HK-2 (cell line): ENCODE results near the gene DDC.

ENCODE experiments used
- DNase-seq: peaks from one replicate; pipeline ENCODE4 v3.0.0-alpha.2; 2018; ENCODE audit not compliant: unreplicated experiment

Gene DDC

GRCh38 chr7:50564640-50565558, at the start of gene DDC:
TSS of gene DDC (minus strand) at chr7:50565405. CDS start at chr7:50544085, 21,320 bp downstream.
- DNase-seq, result no peak

- DNase-seq, result no peak
Observed at GRCh38 chr7:50613473-50613872, 48.3 kb upstream of the DDC start.

GRCh38 chr7:50612704-50613103, 47.5 kb upstream of the DDC start:
- DNase-seq, result no peak

DNA sequence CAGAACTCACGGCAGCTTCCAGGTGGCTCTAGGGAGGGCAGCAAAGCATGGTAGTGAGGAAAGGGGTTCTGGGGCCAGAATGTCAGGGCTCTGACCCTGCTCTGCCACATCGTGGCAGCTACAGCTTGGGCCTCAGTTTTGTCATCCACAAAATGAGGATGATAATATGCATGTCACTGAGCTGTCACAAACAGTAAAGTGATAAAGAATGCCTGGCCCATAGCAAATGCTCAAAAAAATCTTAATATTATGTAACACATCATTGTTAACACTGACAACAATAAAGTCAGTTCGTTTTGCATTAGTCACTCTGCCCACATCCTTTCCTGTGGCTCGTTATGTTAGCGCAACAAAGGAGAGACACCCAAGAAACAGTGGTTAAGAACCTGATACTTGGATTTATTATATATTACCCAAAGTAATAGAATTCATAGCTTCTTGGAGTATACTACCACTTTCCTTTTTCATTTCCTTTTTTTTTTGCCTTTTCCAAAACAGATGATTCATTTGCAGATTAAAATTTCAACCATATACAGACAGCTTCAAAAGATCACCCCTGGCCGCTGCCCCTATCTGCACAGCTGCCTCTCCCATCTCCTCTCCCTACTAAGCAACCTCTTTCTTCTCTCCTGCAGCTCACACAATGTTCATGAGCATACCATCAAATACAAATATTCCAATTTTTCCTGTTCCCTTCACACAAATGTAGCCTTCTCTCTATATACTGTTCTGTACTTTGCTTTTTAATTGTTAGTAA, 45.5 kb upstream of the DDC start:
- DNase-seq, result no peak

DNA sequence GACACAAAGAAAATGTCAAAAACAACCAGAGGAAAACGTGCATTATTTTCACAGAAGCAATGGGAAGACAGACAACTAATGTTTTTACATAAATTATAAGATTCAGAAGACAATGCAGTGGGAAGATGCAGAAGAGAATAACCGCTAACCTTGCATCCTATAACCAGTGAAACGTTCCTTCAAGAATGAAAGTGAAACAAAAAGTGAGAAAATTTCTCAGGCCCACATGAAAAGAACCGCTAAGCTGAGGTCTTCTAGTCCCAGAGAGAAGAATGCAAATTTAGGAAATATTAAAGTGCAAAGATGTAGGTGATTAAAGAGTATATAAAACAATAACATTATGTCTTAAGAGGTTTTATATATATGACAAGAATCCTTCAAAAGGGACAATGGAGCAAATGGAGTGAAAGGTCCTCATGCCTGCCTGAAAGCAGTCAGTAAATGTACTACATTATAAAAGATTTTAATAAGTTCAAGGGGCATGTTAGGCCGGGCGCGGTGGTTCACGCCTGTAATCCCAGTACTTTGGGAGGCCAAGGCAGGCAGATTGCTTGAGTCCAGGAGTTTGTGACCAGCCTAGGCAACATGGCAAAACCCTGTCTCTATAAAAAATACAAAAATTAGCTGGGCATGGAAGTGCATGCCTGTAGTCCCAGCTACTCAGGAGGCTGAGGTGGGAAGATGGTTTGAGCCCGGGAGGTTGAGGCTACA, 43.1 kb upstream of the DDC start:
- no peak for DNase-seq

DNA sequence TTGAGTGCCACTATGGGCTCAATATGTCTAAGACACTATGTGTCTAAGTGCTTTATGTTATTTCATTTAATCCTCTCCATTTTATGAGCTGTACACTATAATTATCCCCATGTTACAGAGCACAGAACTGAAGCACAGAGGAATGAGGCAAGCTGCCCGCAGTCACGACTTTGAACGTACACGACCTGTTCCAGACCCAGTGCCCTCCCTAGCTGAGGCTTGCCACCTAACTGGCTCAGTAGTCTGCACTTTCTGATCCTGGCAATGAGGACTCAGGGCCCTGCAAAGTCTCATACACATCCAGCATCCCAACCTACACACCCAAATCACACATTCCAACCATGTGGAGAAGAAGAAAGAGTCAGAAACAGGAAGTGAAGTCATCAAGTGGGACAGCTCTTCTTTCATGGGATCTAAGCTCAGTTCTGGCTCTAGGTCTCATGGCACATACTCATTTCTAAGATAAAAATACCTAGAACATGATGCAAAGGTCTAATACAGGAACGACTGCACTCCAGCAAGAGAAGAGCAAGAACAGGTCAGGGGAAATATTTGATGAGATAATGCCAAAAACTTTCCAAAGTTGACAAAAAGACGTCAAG, 42.4 kb upstream of the DDC start:
- DNase-seq, result no peak

DNA sequence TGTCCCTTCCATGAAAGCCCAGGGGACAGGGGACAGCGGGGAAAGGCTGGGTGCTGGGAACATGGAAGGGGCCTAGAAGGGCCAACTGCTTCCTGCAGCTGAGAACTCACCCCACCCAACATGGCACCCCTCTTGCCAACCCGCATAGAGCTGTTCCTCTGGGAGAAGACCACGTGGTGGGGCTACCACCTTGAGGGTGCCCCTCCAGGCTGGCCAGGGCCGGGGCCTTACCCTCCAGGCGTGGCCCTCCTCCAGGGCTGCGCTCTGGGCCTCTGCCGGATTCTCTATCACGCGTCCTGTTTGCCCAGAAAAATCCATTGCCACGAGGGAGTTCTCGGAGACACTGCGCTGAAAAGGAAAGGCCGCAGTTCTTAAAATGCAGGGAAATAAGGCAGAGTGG, 39.9 kb upstream of the DDC start:
- no peak for DNase-seq

DNA sequence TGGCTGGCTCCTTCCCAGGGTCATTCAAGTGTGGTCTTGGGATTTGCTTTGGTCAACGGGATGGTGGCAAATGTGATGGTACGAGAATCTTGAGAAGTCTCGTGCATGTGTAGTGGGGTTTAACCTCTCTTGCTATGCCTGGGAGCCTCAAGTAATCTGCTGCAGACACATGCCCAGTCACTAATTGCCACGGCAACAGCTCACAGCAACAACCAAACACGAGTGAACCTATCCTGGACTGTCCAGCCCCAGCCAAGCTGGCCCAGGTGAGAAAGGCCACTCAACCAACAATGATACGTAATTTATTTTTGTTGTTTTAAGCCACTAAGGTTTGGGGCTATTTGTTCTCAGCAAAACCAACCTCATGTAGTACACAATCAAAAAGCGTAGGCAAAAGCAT, 38.1 kb upstream of the DDC start:
- DNase-seq, result no peak

GRCh38 chr7:50599385-50599784, 34.2 kb upstream of the DDC start:
- DNase-seq, result no peak

DNA sequence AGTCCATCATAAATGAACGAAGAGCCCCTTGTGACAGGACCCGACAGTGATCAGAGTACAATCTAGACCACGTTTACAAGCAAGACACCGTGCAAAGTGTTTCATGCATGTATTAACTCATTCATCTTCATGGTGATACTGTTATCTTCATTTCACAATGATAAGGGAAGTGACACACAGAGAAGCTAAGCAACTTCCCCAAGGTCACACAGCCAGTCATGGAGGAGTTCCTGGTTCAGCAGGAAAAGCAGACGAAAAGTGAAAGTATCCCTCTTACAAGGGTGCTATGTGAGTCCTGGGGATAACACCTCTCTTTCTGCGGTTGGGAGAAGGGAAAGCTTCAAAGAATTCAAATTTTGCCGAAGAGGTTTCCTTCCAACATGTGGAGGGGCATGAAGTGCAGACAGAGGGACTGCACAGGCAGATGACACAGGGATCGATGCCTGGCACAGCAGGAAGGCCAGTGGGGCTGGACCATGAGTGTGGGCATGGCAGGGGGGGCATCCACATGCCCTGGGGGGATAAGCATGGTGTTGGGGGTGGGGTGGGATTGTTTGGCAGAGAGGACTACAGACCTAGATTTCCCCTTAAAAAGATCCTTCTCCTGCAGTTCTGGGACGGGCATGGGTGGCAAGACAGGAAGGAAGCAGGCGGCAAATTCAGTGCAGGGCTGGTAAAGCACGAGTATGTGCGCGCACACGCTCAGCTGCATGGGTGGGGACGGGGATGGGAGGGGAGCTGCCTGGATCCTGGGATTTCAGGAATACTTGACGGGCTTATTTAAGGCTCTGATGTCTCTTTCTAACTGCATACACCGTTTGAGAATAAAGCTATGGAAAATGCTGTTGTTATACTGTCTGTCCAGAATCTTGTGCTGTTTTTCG, 33.5 kb upstream of the DDC start:
- no peak for DNase-seq

- no peak for DNase-seq
Observed at GRCh38 chr7:50596484-50596883, 31.3 kb upstream of the DDC start.

GRCh38 chr7:50595491-50596102, 30.4 kb upstream of the DDC start:
- peak; percentile 16 for DNase-seq

DNA sequence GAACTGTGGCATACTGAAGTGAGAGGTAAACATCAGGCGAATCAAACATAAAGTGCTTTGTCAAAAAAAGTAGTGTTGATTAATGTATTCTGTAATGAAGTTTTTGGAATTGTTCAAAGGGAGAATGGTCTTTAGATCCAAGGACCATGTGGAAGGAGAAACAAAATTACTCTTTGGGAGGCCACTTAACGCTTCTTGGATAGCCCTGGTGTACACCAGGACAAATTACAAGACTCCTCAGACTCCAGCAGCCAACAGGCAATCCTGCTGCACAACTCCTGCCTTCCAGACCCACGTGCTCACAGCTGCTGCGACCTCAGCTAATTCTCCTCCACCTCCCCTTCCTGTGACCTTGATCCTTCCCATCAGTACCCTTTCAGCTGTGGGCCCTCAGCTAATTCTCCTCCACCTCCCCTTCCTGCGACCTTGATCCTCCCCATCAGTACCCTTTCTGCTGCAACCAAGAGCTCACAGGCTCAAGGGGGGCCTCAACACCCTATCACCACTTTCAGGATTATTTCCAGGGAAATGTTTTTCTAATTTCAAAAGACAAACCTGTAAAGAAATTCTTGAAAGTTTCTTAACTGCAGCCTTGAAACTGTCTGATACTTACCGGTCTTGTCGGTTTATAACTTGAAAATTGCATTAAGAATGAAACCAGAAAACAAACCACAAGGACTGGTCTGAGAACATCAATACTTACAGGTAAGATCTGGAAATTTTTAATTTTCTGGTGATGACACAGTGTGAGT, 29.7 kb upstream of the DDC start:
- DNase-seq, result no peak

- no peak for DNase-seq
Observed at GRCh38 chr7:50594136-50594535, 28.9 kb upstream of the DDC start.

- DNase-seq, result no peak
Observed at GRCh38 chr7:50592940-50593339, 27.7 kb upstream of the DDC start.

DNA sequence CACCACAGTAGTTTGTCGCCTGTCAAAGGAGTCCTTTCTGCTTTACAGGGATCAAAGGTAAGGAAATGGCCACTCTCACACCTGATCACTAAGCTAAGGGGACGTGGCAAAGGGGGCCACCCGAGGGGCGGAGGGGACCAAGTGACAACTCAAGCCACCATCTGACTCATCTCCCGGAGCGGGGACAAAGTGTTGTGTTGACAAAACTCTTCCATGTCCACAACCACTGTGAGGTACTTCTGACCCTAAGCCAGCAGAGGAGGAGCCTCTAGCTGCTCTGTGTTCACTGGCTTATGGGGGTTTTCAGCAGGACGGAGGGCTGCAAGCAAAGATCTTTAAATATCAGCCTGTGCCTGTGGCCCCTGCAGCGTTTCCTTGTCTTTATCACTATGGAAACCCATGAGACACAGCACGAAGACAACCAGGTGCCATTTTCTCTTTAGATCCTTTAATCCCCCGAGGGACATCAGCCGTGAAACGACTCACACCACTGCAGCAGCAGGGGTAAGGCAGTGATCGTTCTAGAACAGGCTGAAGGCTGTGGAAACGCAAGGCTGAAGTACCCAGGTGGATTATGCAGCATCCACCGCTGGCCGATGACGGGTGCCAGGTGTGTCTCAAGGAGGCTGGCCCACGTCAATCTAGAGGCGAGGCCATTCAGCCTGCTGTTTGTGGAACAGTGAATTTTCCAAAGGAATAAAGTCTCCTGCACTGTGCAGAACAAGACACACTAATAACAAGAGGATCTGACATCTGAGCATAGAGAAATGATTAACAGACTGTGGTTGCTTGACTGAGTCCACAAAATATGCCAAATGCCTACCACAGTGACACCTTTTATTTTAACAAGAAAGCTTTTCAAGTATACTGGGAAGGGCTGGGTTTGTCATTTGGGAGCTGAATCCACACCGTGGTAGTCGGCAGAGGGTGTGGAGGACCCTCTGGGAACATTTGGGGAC, 26.6 kb upstream of the DDC start:
- peak; percentile 25 for DNase-seq

DNA sequence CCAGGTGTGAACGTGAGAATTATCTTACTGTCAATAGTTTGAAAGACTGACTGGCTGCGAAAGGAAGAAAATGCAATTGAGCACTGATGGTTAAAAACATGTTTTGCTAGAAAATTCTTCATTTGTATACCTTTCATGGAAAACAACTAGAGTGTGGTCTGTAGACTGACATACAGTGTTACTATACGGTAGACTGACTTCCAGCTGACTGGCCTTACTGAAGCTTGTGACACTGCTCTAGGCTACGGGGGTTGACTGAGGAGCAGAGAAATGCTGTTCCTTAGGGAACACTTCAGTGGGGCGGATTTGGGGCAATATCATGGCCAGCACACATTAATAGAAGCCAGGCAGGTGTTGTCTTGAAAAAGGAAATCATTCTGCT, 25.9 kb upstream of the DDC start:
- DNase-seq, result no peak

DNA sequence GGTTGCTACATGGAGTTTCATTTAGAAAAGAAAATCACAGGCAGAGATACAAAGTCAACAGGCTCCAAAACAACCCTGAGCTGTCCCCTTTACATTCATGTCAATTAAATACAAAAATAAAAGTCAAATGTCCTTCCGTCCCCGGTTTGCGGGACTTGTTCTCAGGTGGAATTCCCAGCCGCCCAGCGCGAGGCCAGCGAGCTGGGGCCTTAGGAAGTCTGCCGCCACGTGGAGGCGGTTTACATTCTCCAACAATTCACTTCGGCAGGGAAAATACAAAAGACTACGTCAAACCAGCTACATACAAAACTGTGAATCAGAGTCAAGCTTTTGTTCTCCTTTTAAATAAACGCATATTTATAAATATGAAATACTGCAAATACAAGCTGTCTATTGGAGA, 25.3 kb upstream of the DDC start:
- no peak for DNase-seq

- no peak for DNase-seq
Observed at GRCh38 chr7:50589364-50589763, 24.2 kb upstream of the DDC start.
